HG02870 (cell line): ENCODE measurements around the gene KDM2A.

Experiments
- ATAC-seq: cut with Tn5 transposase; IDR thresholded peaks from one replicate; pipeline ENCODE4 v1.9.1; 2021; ENCODE audit warnings: mild to moderate bottlenecking, moderate library complexity; ENCODE audit not compliant: unreplicated experiment

The KDM2A gene

GRCh38 chr11:67282876-67283371 lies 163.9 kb downstream of the KDM2A start:
- ATAC-seq, result no peak

- no peak for ATAC-seq
Measured at GRCh38 chr11:67283481-67283963, 164.5 kb downstream of the KDM2A start.

- ATAC-seq, result no peak
Measured at GRCh38 chr11:67284811-67285540, 165.9 kb downstream of the KDM2A start.

GRCh38 chr11:67285541-67286498 lies 166.8 kb downstream of the KDM2A start:
- ATAC-seq, result no peak

- ATAC-seq, result no peak
Measured at GRCh38 chr11:67286621-67287333, 167.7 kb downstream of the KDM2A start.

DNA sequence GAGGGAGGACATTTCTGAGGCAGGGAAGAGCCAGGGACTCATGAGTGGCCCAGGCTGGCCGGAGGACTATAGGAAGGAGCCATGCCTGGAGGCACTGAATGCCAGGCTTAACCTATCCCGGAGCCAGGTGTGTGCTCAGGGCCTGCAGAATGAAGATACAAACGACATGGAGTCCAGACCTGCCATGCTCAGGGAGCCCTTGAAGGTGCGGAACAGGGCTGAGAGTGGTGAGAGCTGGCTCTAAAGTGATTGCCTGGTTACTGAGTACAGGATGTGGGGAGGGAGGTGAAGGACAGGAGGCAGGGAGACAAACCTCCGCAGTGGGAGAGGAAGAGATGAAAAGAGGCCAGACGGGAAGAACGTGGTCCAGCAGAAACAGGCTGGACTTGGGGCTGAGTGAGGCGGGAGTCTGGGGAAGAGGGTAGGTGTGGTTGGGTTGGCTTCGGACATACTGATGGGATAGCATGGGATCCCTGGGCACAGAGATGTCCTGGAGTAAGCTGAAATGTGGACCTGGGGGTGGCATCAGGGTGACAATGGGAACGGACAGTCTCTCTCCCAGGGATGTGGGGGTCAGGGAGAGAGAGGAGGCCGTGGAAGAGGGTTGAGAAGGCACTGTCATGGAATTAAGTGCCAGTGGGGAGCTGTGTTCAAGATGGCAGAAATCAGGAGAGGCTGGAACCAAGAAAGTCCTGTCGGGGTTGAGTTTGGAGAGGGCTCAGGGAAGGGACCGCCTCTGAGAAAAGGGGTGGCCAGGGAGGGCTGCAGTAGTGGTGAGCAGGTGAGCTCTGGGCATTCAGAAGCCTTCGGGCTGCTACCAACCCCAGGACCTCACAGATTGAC lies 168.5 kb downstream of the KDM2A start:
- no peak for ATAC-seq

- ATAC-seq, result no peak
Measured at GRCh38 chr11:67288198-67288451, 169.1 kb downstream of the KDM2A start.

- ATAC-seq, result peak; percentile 66
Measured at GRCh38 chr11:67288452-67289225, 169.6 kb downstream of the KDM2A start.

DNA sequence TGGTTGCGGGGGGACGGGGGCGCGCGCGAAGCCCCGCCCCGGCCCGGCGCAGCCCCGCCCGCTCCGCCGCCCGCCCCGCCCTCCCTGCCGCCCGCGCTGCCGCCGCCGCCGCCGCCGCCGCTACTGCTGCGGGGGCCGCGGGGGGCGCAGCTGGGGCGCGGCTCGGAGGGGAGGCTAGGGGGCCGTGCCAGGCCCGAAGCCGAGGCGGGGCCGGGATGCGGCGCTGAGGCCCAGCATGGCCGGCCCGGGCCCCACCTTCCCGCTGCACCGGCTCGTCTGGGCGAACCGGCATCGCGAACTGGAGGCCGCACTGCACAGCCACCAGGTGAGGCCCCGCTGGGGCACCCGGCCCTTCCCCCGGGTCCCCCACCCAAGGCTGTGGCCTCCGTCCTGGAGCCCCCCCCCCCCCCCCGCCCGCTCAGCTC lies 170.2 kb downstream of the KDM2A start, which contains the start of gene ANKRD13D:
TSS of gene ANKRD13D (plus strand) at position 78 of the 425 bp plus-strand sequence. CDS start at position 236, 158 bp downstream.
- no peak for ATAC-seq

GRCh38 chr11:67289651-67290479 lies 170.8 kb downstream of the KDM2A start:
- ATAC-seq, result no peak

GRCh38 chr11:67290801-67291200 lies 171.7 kb downstream of the KDM2A start:
- no peak for ATAC-seq

- no peak for ATAC-seq
Measured at GRCh38 chr11:67291481-67292381, 172.7 kb downstream of the KDM2A start.

DNA sequence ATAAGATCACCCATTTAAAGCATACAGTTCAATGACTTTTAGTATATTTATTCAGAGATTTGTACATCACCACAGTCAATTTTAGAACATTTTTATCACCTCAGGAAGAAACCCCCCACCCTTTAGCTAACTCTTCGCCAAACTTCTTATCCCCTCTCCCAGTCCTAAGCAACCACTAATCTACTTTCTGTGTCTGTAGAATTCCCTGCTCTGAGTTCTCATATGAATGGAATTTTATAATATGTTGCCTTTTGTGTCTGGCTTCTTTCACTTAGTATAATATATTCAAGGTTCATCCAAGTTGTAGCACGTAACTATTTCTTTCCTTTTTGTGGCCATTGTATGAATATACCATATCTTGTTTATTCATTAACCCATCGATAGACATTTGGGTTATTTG lies 173.6 kb downstream of the KDM2A start:
- ATAC-seq, result no peak

GRCh38 chr11:67293090-67293489 lies 174.0 kb downstream of the KDM2A start:
- ATAC-seq, result no peak

GRCh38 chr11:67295846-67296245 lies 176.8 kb downstream of the KDM2A start:
- no peak for ATAC-seq

- ATAC-seq, result no peak
Measured at GRCh38 chr11:67298786-67299185, 179.7 kb downstream of the KDM2A start.

DNA sequence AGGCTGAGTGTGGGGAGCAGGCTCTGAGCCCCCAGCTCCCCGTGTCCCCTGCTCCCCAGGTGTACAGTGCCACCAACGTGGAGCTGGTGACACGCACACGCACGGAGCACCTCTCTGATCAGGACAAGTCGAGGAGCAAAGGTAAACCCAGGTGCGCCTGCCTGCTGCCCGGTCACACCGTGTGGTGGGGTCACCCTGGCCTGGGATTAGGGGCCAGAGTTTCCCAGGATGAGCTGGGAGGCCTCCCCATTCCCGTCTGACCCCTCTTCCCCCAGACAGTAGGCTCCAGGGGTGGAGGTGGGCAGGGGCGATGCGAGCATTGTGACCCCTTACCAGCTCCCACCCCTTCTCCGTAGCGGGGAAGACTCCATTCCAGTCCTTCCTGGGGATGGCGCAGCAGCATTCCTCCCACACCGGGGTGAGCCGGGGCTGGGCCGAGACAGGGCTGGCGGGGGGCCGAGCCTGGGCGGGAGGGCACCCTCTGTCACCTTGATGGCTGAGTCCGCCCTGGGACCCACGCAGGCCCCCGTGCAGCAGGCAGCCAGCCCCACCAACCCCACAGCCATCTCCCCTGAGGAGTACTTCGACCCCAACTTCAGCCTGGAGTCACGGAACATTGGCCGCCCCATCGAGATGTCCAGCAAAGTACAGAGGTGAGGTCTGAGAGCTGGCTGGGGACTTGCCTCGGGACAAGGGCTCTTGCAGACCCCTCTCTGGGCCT lies 180.6 kb downstream of the KDM2A start:
- no peak for ATAC-seq
